Endothelial cell of umbilical vein (primary cell): ENCODE results near the gene TMEM178A. TPM values are rescaled to one million over a fixed set of nuclear protein-coding genes. Genes with fewer than 3 reads are reported as not detected.

Source experiments
- BruUV-seq: library from RNA; stranded (reverse); fragments of 400-500 nt; replicated peaks from 2 replicates; lab custom pipeline; 2021; lab: Mats Ljungman, UMichigan
- CTCF ChIA-PET: fragments of 300-600, 350-600 bp; sonication (Branson Sonifier 250); formaldehyde crosslinking; loops from one replicate; lab custom pipeline; 2021; ENCODE audit warnings: antibody characterized with exemption, inconsistent platforms; lab: Charles Lee
- POLR2A ChIA-PET: fragments of 300-600, 350-600 bp; sonication (Branson Sonifier 250); formaldehyde crosslinking; loops from one replicate; lab custom pipeline; 2021; ENCODE audit warnings: antibody characterized with exemption, inconsistent platforms; lab: Charles Lee
- DNase-seq: peaks from one replicate; pipeline ENCODE4 v3.0.0-alpha.2; 2011; ENCODE audit warnings: low read depth, low spot score
- FAIRE-seq: peaks from 2 replicates; lab custom pipeline; 2011; peaks lifted over from hg19 to GRCh38; lab: Jason Lieb, UNC
- H2AFZ ChIP-seq: 2 replicates; pipeline ENCODE4 v1.6.0; 2012; ENCODE audit warnings: low read depth, low read length, control low read depth, inconsistent platforms
- H3K27ac ChIP-seq: 2 replicates; pipeline ENCODE4 v1.5.1; 2011; ENCODE audit warnings: low read depth, mild to moderate bottlenecking, control low read depth, low read length, moderate library complexity; ENCODE audit not compliant: insufficient read depth
- H3K27me3 ChIP-seq, 2 experiments: 2 replicates each; pipeline versions ENCODE4 v1.6.0 to v1.6.1; 2011; ENCODE audit warnings: low read length in 2 of 2, mixed read lengths in 1 of 2; ENCODE audit not compliant: control insufficient read depth in 2 of 2, insufficient read depth in 2 of 2
- H3K36me3 ChIP-seq, 2 experiments: 2 replicates in 1 of 2; 3 replicates in 1 of 2; pipeline ENCODE4 v1.5.1; 2011; ENCODE audit warnings: low read length in 2 of 2, mild to moderate bottlenecking in 1 of 2, moderate library complexity in 1 of 2; ENCODE audit not compliant: control insufficient read depth in 2 of 2, insufficient read depth in 2 of 2; ENCODE audit errors: extremely low read depth in 1 of 2
- H3K4me1 ChIP-seq: 3 replicates; pipeline ENCODE4 v1.5.1; 2011; ENCODE audit warnings: mild to moderate bottlenecking, low read length; ENCODE audit not compliant: control insufficient read depth, insufficient read depth; ENCODE audit errors: extremely low read depth
- H3K4me2 ChIP-seq: 2 replicates; pipeline ENCODE4 v1.6.1; 2011; ENCODE audit warnings: low read length, control low read depth, mixed read lengths; ENCODE audit not compliant: insufficient read depth
- H3K4me3 ChIP-seq, 3 experiments: fragments of 200-600 bp in 1 of 3; sonication (generic), shearing (Covaris generic) in 1 of 3; replicated peaks in 1 of 3; 2 replicates each; pipeline ENCODE4 v1.5.1; 2011 to 2016; ENCODE audit warnings: control low read depth in 3 of 3, low read length in 3 of 3, mild to moderate bottlenecking in 2 of 3, inconsistent platforms in 1 of 3, low read depth in 1 of 3, moderate library complexity in 1 of 3; ENCODE audit not compliant: insufficient read depth in 1 of 3
- H3K79me2 ChIP-seq: 2 replicates; pipeline ENCODE4 v1.6.0; 2012; ENCODE audit warnings: low read length, inconsistent platforms; ENCODE audit not compliant: control insufficient read depth, insufficient read depth
- H3K9ac ChIP-seq: replicated peaks from 2 replicates; pipeline ENCODE3; 2011; ENCODE audit warnings: low read length, control low read depth; ENCODE audit not compliant: insufficient read depth; ENCODE audit errors: extremely low read depth
- H3K9me1 ChIP-seq: replicated peaks from 3 replicates; pipeline ENCODE4 v1.6.0; 2011; ENCODE audit warnings: mild to moderate bottlenecking, low read length; ENCODE audit not compliant: control insufficient read depth, insufficient read depth; ENCODE audit errors: extremely low read depth
- H3K9me3 ChIP-seq: replicated peaks from 2 replicates; pipeline ENCODE4 v1.5.1; 2012; ENCODE audit warnings: low read length, inconsistent platforms; ENCODE audit not compliant: control insufficient read depth, insufficient read depth
- H4K20me1 ChIP-seq: replicated peaks from 2 replicates; pipeline ENCODE3; 2011; ENCODE audit warnings: mild to moderate bottlenecking, low read length; ENCODE audit not compliant: control insufficient read depth, insufficient read depth; ENCODE audit errors: extremely low read depth
- EZH2 ChIP-seq: IDR thresholded peaks from 2 replicates; pipeline ENCODE4 v1.6.1; 2012; ENCODE audit warnings: borderline replicate concordance, low read depth, mild to moderate bottlenecking, moderate library complexity, low read length, inconsistent platforms; ENCODE audit not compliant: severe bottlenecking
- FOS ChIP-seq: IDR thresholded peaks from 2 replicates; pipeline ENCODE4 v1.6.1; 2011; ENCODE audit warnings: mild to moderate bottlenecking, low read length, moderate library complexity, borderline replicate concordance; ENCODE audit not compliant: insufficient read depth
- POLR2A ChIP-seq: IDR thresholded peaks from 2 replicates; pipeline ENCODE4 v1.6.1; 2012; ENCODE audit warnings: low read depth, mild to moderate bottlenecking, control low read depth, low read length
- POLR2AphosphoS5 ChIP-seq: IDR thresholded peaks from 2 replicates; pipeline ENCODE4 v1.6.1; 2012; ENCODE audit warnings: low read depth, mild to moderate bottlenecking, control low read depth, low read length, moderate library complexity; ENCODE audit not compliant: insufficient read depth
- dilution Hi-C: fragments of 300-500 bp; cut with MboI; formaldehyde crosslinking; loops from one replicate; pipeline ENCODE4 v1.15.0; 2019; ENCODE audit warnings: low sequenced_read_pairs; ENCODE audit not compliant: extremely low pct_ligation_motif_present
- intact Hi-C: fragments of 100-400 bp; cut with micrococcal nuclease; formaldehyde crosslinking; loops from one replicate; pipeline ENCODE4 v1.10.0; 2022
- polyA plus RNA-seq, 4 experiments: library from polyadenylated mRNA; depleted of rRNA in 3 of 4; stranded (reverse) in 3 of 4; unstranded in 1 of 4; fragments of >200 nt; gene quantifications; 2 replicates each; pipeline versions ENCODE4 v1.2.1 to v1.2.3, GENCODE V29; 2011 to 2012; ENCODE audit warnings: missing spikeins in 1 of 4
- total RNA-seq: library from RNA; stranded (reverse); gene quantifications from 2 replicates; pipeline ENCODE4 v1.2.3, GENCODE V29; 2021
- TF ChIP-seq, protein P1 (sequence below): IDR thresholded peaks from 2 replicates; pipeline ENCODE4 v1.6.1; 2011; ENCODE audit not compliant: insufficient read depth, insufficient read length

Gene TMEM178A
- total and polyA plus RNA-seq, 2 donors (not counting 3 experiments of a cell fraction or from before 2014, with no cell fraction given), result 1.5 to 2.8 TPM

GRCh38 chr2:39664232-39664887 is 1.4 kb upstream of the TMEM178A start:
- BruUV-seq, result no TSS peak
- Histone ChIP-seq H3K9me3 (no peaks in the 10 kb centered on the region), H3K9me1 (no peaks in the 10 kb centered on the region), H3K27ac (no peak overlapping the region), H3K36me3 (no peaks in the 10 kb centered on the region), H3K4me2 (no peak overlapping the region), H3K9ac (no peak overlapping the region), H3K79me2 (no peaks in the 10 kb centered on the region), H4K20me1 (no peaks in the 10 kb centered on the region), H2AFZ (no peak overlapping the region), H3K27me3 (peaks cover 34 to 58% of the 10 kb centered on the region in 2 experiments), H3K4me1 (peaks cover 7% of the 10 kb centered on the region), H3K4me3 (no peak overlapping the region)
- no peak for TF ChIP-seq FOS
- no peak for FAIRE-seq
- intact Hi-C loops (no loop called here), dilution Hi-C loops (no loop called here)
- POLR2A ChIA-PET, result no interaction called here
- CTCF ChIA-PET, result interaction anchor here (1.5 kb wide), 1 partner anchor 32 kb away, joined by 5 read pairs; no protein-coding TSS in a partner anchor
- DNase-seq, result no peak

DNA sequence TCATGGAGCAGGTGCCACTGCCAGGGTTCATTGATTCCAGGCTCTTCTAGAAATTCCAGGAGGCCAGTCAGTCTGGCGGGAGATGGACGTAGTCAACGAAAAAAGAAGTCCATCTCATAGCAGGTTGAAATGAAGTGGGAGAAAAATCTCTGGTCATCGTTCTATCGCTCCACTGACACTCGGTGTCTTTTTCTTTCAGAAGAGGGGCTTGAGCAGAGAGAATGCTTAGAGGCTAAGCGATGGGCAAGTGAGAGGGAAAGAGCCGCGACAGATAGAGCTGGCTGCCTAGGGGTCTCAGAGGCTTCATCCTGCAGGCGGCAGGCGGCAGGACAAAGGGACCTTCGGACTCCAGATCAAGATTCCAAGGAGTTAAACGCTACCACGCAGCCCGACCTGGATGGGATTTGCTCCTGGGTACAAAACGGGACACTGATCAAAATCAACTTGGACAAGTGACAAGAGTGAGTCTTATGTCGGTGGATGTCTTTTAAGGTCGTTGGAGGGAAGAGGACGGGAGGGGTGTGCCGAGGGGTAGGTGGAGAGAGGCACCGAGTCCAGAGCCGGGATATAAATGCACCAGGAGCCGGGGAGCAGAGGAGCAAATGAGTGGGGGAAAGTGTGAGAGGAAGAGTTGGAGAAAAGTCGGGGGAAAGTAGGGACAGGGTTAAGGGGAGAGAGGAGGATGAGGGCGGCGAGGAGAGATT is 677 bp upstream of the TMEM178A start:
- Histone ChIP-seq H3K36me3 (no peaks in the 10 kb centered on the region), H2AFZ (no peak overlapping the region), H3K9me1 (no peaks in the 10 kb centered on the region), H4K20me1 (no peaks in the 10 kb centered on the region), H3K4me1 (peaks cover 7% of the 10 kb centered on the region), H3K4me2 (no peak overlapping the region), H3K9me3 (no peaks in the 10 kb centered on the region), H3K27ac (no peak overlapping the region), H3K4me3 (no peak overlapping the region), H3K9ac (no peak overlapping the region), H3K79me2 (no peaks in the 10 kb centered on the region), H3K27me3 (peaks cover 34 to 65% of the 10 kb centered on the region in 2 experiments)
- DNase-seq (no peak), FAIRE-seq (no peak)
- no TSS peak for BruUV-seq
- dilution Hi-C loops, result no loop called here
- ChIA-PET POLR2A (no interaction called here), CTCF (no interaction called here)
- intact Hi-C loops, result no loop called here
- TF ChIP-seq EZH2 (peak; percentile 81), POLR2AphosphoS5 (no peak), POLR2A (no peak), FOS (no peak)
- TF ChIP-seq, protein P1, sequence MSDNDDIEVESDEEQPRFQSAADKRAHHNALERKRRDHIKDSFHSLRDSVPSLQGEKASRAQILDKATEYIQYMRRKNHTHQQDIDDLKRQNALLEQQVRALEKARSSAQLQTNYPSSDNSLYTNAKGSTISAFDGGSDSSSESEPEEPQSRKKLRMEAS, result no peak
